Vagina (tissue), 2 donors: ENCODE results near the gene UCHL5. TPM values are rescaled to one million over a fixed set of nuclear protein-coding genes. Genes with fewer than 3 reads are reported as not detected.
A peak's percentile ranks its signal among the peaks of the same experiment; 100 is the strongest.

Source experiments
- DNase-seq, 2 donors: peaks; one replicate each; pipeline ENCODE4 v3.0.0-alpha.2; 2017; ENCODE audit errors: extremely low spot score in 2 of 2
- H3K27ac ChIP-seq: fragments of 200-600 bp; sonication (generic); one replicate; pipeline ENCODE4 v1.5.1; 2019
- H3K27me3 ChIP-seq: fragments of 200-600 bp; sonication (generic); one replicate; pipeline ENCODE4 v1.5.1; 2019
- H3K36me3 ChIP-seq, 2 donors: fragments of 200-600 bp; sonication (generic); one replicate each; pipeline ENCODE4 v1.5.1; 2017 to 2019
- H3K4me1 ChIP-seq: fragments of 200-600 bp; sonication (generic); one replicate; pipeline ENCODE4 v1.5.1; 2019
- H3K4me3 ChIP-seq, 2 donors: fragments of 200-600 bp; sonication (generic); 1 replicate in 1 of 2; 2 replicates in 1 of 2; pipeline ENCODE4 v1.5.1; 2016 to 2019
- H3K9me3 ChIP-seq: fragments of 200-600 bp; sonication (generic); one replicate; pipeline ENCODE4 v1.5.1; 2019
- POLR2A ChIP-seq, 2 donors: fragments of 450-650 bp; IDR thresholded peaks; one replicate each; pipeline ENCODE4 v1.6.1; 2017; ENCODE audit warnings: antibody characterized with exemption in 2 of 2, mild to moderate bottlenecking in 2 of 2, moderate library complexity in 2 of 2
- POLR2AphosphoS5 ChIP-seq, 2 donors: sonication (generic); formaldehyde crosslinking; IDR thresholded peaks; one replicate each; pipeline ENCODE4 v1.9.0; 2017; ENCODE audit warnings: antibody characterized with exemption in 2 of 2, mild to moderate bottlenecking in 2 of 2, low read depth in 1 of 2; ENCODE audit not compliant: insufficient read depth in 1 of 2
- intact Hi-C: fragments of 100-400 bp; cut with DNase I; formaldehyde crosslinking; loops from one replicate; pipeline ENCODE4 v1.15.1; 2023
- total RNA-seq: library from RNA; depleted of rRNA; stranded (reverse); fragments of >200 nt; gene quantifications from one replicate; pipeline ENCODE4 v1.2.3, GENCODE V29; 2016
- TF ChIP-seq, protein P1 (sequence below), 3 experiments: fragments of 450-650 bp in 2 of 3; fragments of 200-600 bp in 1 of 3; sonication (generic) in 1 of 3; IDR thresholded peaks; one replicate each; pipeline ENCODE4 v1.5.1; 2017 to 2019; ENCODE audit warnings: antibody characterized with exemption in 3 of 3, mild to moderate bottlenecking in 2 of 3, moderate library complexity in 2 of 3

Gene UCHL5
- total RNA-seq, 1 donor from 2014 or later = 17.4 TPM

DNA sequence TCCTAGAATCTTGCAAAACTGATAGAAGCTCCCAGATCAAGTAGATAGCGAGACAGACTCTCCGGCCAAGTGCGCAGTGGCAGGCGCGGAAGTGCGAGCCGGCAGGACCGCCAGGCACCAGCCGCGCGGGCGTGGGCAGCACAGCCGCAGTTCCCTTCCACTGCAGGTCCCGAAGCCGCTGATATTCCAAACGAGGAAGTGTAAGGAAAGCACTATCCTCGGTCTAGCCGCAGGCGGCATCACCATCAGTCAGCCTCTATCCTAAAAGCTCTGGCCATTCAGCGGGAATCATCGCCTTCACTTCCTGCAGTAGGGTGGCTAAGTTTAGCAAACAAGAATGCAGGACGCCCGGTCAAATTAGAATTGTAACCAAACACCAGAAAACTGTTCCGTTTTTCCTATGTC, 45.3 kb upstream of the UCHL5 start:
- Histone ChIP-seq H3K4me3 (peak overlapping the region; percentile 70), H3K27me3 (no peaks in the 10 kb centered on the region), H3K9me3 (no peaks in the 10 kb centered on the region), H3K27ac (peak overlapping the region; percentile 79), H3K36me3 (peaks cover 0 to 8% of the 10 kb centered on the region in 2 donors), H3K4me1 (peaks cover 19% of the 10 kb centered on the region)
- no peak for DNase-seq
- peak in 1 of 2 donors; percentile 6 for TF ChIP-seq POLR2A (IDR thresholded peaks at IDR 0.05)
- TF ChIP-seq, protein P1, sequence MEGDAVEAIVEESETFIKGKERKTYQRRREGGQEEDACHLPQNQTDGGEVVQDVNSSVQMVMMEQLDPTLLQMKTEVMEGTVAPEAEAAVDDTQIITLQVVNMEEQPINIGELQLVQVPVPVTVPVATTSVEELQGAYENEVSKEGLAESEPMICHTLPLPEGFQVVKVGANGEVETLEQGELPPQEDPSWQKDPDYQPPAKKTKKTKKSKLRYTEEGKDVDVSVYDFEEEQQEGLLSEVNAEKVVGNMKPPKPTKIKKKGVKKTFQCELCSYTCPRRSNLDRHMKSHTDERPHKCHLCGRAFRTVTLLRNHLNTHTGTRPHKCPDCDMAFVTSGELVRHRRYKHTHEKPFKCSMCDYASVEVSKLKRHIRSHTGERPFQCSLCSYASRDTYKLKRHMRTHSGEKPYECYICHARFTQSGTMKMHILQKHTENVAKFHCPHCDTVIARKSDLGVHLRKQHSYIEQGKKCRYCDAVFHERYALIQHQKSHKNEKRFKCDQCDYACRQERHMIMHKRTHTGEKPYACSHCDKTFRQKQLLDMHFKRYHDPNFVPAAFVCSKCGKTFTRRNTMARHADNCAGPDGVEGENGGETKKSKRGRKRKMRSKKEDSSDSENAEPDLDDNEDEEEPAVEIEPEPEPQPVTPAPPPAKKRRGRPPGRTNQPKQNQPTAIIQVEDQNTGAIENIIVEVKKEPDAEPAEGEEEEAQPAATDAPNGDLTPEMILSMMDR (IDR thresholded peaks at IDR 0.05) = no peak
- intact Hi-C loops = loop anchor here (2.0 to 5.0 kb wide), 2 partner anchors 16 to 42 kb away; no protein-coding TSS in a partner anchor

DNA sequence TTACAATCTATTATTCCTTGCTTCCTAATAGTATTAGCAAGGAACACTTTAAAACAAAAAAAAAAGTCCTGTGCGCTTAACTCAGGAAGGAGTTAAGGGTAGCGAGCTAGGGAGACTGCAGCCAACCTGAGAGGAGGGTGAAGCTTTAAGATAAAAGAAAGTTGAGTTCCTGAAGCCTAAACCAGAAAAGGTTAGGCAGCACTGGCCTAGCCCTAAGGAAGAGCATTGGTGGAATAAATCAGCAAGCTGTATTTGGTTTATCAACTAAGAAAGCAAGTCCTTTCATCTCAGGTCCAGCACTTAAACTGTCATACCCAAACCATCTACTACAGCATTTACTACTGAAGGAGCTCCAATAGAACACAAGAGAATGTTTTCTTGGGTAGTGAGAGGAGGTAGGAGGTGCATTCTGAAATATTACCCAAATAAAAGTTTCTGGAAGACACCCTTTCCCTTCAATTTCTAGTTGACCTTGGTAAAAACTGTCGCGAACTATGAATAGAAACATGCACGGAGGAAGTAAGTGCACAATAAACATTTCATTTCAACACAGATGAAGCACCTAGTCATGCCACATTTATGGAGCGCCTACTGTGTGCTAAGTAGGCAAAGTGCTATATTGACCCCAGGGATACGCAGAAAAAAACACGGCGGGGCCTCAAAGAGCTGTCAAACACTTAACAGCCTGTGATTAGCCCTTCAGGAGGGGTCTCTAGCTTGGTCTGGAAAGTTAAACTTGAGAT, 44.8 kb upstream of the UCHL5 start:
- no peaks in the 10 kb centered on the region for H3K27me3 ChIP-seq
- TF ChIP-seq POLR2A (IDR thresholded peaks at IDR 0.05) = no peak
- TF ChIP-seq POLR2AphosphoS5 (IDR thresholded peaks at IDR 0.05; ENCODE audit: insufficient read depth in 1 of 2, low read depth in 1 of 2) = no peak
- TF ChIP-seq, protein P1 (IDR thresholded peaks at IDR 0.05) = no peak
- intact Hi-C loops = loop anchor here (2.0 to 5.0 kb wide), 2 partner anchors 17 to 42 kb away; no protein-coding TSS in a partner anchor

DNA sequence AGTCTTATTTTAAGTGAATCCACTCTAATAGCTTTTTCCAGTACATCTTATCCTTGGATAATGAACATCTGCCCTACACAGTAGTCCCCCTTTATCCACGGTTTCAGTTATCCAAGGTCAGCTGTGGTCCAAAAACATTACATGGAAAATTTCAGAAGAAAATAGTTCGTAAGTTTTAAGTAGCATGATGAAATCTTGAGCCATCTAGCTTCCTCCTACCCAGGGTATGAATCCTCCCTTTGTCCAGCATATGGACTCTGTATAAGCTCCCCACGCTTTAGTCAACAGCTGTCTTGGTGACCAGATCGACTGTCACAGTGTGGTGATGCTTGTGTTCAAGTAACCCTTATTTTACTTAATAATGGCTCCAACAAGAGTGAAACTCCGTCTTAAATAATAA, 43.5 kb upstream of the UCHL5 start:
- peaks cover 0 to 23% of the 10 kb centered on the region in 2 donors for H3K36me3 ChIP-seq
- no peaks in the 10 kb centered on the region for H3K27me3 ChIP-seq
- H3K9me3 ChIP-seq = no peaks in the 10 kb centered on the region
- H3K27ac ChIP-seq = no peak overlapping the region
- intact Hi-C loops = loop anchor here (5.0 kb wide), 1 partner anchor 40 kb away; no protein-coding TSS in a partner anchor
- H3K4me1 ChIP-seq = peaks cover 19% of the 10 kb centered on the region
- H3K4me3 ChIP-seq = no peak overlapping the region
- TF ChIP-seq POLR2AphosphoS5 (IDR thresholded peaks at IDR 0.05; ENCODE audit: insufficient read depth in 1 of 2, low read depth in 1 of 2) (no peak), POLR2A (IDR thresholded peaks at IDR 0.05) (no peak)
- TF ChIP-seq, protein P1 (IDR thresholded peaks at IDR 0.05) = no peak
- DNase-seq = no peak

More for the DNA sequence above, 44.8 kb upstream of the UCHL5 start:
- Histone ChIP-seq H3K9me3 (no peaks in the 10 kb centered on the region), H3K4me3 (peak overlapping the region; percentile 70), H3K4me1 (peaks cover 19% of the 10 kb centered on the region), H3K36me3 (peaks cover 0 to 14% of the 10 kb centered on the region in 2 donors), H3K27ac (peak overlapping the region; percentile 79)
- DNase-seq = no peak

DNA sequence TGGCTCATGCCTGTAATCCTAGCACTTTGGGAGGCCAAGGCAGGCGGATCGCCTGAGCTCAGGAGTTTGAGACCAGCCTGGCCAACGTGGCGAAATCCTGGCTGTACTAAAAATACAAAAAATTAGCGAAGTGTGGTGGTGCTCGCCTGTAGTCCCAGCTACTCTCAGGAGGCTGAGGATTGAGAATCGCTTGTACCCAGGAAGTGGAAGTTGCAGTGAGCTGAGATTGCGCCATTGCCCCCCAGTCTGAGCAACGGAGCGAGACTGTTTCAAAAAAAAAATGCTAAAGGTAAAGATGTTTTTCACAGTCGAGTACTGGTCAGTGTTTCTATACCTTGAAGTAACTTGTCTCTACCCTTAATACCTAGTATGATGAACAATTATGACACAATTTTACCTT, 35.0 kb upstream of the UCHL5 start:
- Histone ChIP-seq H3K4me1 (no peaks in the 10 kb centered on the region), H3K27ac (no peak overlapping the region), H3K9me3 (no peaks in the 10 kb centered on the region), H3K27me3 (no peaks in the 10 kb centered on the region), H3K4me3 (no peak overlapping the region), H3K36me3 (peaks cover 0 to 25% of the 10 kb centered on the region in 2 donors)
- DNase-seq = no peak
- no peak for TF ChIP-seq POLR2A (IDR thresholded peaks at IDR 0.05)
- TF ChIP-seq, protein P1 (IDR thresholded peaks at IDR 0.05) = no peak
- no peak for TF ChIP-seq POLR2AphosphoS5 (IDR thresholded peaks at IDR 0.05; ENCODE audit: insufficient read depth in 1 of 2, low read depth in 1 of 2)
- intact Hi-C loops = no loop called here

DNA sequence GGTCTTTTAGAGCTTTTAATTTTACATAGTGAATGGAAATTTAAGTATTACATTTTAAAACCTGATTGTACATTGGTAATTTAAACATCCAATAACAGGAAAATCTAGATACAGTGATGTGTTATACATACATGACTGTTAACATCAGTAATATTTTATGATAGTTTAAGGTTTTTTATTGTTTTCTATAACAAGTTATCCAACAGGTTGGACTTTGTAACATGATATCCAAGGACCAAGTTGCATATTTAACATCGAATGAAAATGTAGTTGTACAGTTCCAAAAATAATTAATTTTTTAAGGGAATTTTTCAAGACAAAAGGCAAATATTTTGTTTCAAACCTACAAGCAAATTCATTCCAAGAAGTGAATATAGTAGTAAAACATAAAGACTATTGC, 31.7 kb upstream of the UCHL5 start:
- TF ChIP-seq POLR2AphosphoS5 (IDR thresholded peaks at IDR 0.05; ENCODE audit: insufficient read depth in 1 of 2, low read depth in 1 of 2) (no peak), POLR2A (IDR thresholded peaks at IDR 0.05) (no peak)
- TF ChIP-seq, protein P1 (IDR thresholded peaks at IDR 0.05) = no peak
- intact Hi-C loops = no loop called here
- peaks cover 0 to 14% of the 10 kb centered on the region in 2 donors for H3K36me3 ChIP-seq
- H3K4me1 ChIP-seq = no peaks in the 10 kb centered on the region
- H3K27me3 ChIP-seq = no peaks in the 10 kb centered on the region
- no peaks in the 10 kb centered on the region for H3K9me3 ChIP-seq
- no peak overlapping the region for H3K4me3 ChIP-seq
- no peak overlapping the region for H3K27ac ChIP-seq
- DNase-seq = no peak
